Activated CD4-positive, alpha-beta T cell treated with anti-CD3 and anti-CD28 coated beads for 1 hour (primary cell): ENCODE data around the gene ADAMTS4.

Source experiments
- DNase-seq: peaks from one replicate; pipeline ENCODE4 v3.0.0-alpha.2; 2020

The ADAMTS4 gene

DNA sequence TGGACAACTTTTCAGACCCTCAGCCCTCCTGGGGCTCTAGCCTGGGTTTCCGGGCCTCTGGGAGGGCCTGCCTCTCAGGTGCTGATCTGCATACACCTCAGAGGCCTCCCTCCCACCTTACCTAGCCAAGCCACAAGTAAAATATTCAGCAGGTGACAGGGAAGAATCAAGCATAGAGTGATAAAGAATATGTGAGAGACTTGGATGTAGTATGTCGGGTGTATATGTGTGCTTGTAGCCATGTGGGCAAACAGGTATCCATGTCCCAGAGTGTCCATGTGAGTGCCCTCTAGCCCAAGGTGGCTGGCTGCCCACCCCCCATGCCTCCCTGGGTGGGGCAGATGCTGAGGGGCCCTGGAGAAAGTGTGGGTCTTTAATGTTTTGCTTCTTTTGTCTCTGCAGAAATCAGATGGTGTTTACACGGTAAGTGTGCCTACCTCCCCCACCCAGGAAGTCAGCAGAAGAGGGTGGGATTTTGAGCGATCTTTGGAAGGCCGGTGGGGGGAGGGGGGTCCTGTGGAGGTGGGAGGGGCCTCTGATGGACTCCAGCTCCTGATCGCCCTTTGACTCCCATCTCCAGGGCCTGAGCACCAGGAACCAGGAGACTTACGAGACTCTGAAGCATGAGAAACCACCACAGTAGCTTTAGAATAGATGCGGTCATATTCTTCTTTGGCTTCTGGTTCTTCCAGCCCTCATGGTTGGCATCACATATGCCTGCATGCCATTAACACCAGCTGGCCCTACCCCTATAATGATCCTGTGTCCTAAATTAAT, 19.6 kb upstream of the ADAMTS4 start:
- no peak for DNase-seq

DNA sequence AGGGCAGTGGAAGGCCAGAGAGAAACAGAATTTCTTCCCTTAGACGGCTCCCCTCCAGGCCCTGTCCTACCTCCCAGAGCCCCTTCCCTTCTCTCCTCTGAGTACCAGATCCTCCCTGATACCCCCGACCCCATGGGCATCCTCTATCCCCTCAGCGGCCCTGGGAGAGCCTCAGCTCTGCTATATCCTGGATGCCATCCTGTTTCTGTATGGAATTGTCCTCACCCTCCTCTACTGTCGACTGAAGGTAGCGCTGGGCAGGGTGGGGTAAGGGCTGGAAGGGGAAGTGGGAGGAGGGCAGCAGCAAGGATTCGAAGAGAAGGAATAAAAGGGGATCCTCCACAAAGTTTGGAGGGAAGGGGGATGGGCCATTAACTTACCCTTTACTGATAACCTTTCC, 19.0 kb upstream of the ADAMTS4 start:
- DNase-seq: no peak

DNA sequence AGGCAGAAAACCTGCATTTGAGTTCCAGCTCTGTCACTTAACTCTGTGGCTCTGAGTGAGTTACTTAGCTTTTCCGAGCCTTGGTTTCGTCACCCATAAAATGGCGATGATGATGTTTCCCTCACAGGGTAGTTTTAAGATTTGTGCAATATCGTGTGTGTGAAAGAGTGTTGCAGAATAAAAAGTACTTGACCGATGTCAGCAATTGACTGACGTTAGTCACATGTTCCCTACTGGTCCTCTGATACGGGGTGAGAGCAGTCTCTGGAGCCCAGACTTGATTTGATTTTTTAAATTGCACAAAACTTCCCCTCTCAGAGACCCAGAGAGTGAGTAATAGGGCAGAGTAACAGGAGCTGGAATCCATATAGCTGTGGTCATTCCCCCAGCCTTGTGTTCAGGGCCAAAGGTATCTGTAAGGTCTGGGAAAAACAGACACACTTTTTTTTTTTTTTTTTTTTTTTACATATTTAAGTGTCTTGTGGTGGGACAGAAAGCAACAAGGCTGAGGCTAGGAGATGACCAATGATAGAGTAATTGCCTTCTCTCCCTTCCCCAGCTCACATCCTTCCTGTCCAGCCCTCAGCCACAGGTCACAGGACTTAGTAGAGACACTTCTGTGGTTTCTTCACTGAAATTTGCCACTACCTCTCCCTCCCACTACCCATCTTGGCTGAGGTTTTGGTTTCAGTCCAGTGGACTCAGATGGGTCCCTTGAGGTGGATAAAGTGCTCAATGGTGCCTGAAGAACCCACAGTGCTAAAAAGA, 18.3 kb upstream of the ADAMTS4 start:
- DNase-seq: no peak

DNA sequence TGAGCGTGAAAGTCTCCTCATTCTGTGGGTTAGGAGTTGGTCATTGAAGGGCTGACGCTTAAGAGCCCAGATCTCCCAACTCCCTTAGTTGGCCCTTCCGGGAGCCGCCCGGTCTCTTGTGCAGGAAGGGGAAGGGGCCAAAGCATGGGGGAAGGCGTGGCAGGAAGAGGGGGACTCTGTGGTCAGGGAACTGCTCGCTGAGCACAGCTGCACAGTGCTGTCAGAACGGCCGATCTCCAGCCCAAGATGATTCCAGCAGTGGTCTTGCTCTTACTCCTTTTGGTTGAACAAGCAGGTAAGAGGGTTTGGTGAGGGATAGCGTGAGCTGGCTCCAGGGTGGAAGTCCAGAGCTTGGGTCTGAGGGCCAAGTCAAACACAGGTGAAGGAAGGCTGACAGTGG, 16.2 kb upstream of the ADAMTS4 start, which contains the start of gene FCER1G:
TSS of gene FCER1G (plus strand) at position 220 of the 400 bp plus-strand sequence. CDS start at position 247, 27 bp downstream.
- no peak for DNase-seq

DNA sequence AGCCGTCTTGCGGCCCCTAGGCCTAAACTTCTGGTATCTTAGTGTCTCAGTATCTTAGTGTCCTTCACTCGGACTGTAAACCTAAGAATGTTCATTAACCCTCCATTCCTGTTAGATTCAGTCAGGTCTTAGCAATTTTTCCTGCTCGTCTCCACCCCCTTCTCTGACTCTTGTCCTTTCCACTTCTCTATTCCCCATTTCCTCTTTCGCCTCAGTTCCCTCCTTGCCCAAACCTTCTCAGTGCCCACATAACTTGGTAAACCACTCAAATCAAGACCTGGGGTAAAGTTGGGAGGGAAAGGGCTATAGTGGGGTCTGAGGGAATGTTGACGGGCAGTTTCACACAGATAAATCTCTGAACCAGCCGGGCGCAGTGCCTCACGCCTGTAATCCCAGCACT, 15.5 kb upstream of the ADAMTS4 start:
- DNase-seq: no peak

DNA sequence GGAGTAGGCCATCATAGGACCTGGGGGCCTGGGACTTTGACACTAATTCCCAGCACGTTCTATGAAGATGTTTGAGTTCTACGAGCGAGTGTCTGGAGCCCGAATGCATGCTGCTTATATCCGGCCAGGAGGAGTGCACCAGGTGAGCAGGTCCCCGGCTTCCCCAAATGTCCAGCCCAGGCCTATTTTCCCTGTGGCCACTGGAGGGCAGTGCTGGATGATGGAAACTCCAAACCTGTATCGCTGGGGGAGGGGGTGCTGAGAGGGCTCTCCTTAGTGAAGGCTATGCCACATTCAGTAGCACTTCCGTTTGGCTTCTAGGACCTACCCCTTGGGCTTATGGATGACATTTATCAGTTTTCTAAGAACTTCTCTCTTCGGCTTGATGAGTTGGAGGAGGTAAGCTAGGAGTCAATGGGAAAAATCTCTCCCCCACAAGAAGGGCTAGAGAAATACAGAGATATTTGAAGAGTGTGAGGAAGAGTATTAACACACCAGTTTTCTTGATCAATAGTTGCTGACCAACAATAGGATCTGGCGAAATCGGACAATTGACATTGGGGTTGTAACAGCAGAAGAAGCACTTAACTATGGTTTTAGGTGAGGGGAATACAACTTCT, 11.0 kb upstream of the ADAMTS4 start:
- DNase-seq: peak; percentile 54

DNA sequence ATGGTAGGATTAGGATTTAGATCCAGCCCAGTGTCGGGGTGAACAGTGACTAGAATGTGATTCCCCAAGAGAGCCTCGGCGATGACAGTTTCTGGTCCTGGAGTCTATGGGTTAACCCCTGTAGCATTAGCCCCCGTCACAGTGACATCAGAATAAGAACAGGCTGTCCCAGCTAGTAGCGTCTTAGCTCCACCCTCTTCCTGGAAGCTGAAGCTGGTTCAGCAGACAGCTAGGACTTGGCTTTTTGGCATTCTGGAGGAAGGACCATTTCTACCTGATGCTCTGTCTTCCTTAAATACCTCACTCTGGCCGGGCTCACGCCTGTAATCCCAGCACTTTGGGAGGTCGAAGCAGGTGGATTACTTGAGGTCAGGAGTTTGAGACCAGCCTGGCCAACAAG, 8.3 kb upstream of the ADAMTS4 start:
- no peak for DNase-seq

DNA sequence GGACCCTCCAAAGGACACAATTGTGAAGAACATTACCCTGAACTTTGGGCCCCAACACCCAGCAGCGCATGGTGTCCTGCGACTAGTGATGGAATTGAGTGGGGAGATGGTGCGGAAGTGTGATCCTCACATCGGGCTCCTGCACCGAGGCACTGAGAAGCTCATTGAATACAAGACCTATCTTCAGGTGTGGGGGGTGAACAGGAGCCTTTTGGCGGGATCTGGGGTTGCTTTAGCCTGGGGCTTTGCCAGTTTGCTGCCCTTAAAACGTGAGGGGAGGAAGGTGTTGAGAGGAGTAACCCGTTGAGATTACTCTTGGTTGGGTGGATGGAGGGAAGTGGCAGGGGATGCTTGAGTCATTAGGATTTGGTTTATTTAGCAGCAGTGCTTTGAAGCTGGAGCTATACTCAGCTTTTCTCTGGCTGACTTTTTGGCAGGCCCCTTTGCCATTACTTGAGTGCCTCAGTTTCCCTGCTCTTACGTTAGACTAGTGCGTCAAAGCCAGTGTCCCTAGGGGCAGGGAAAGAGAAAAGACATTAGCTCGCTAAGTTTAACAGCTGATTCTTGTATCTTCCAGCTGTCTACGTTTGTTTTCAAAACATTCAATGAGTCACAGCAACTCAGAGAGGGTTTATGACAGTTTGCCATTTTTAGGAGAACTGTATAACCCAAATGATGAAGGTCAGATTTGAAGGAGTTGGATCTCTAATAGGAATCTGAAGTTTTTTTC, 7.7 kb upstream of the ADAMTS4 start:
- DNase-seq: no peak

DNA sequence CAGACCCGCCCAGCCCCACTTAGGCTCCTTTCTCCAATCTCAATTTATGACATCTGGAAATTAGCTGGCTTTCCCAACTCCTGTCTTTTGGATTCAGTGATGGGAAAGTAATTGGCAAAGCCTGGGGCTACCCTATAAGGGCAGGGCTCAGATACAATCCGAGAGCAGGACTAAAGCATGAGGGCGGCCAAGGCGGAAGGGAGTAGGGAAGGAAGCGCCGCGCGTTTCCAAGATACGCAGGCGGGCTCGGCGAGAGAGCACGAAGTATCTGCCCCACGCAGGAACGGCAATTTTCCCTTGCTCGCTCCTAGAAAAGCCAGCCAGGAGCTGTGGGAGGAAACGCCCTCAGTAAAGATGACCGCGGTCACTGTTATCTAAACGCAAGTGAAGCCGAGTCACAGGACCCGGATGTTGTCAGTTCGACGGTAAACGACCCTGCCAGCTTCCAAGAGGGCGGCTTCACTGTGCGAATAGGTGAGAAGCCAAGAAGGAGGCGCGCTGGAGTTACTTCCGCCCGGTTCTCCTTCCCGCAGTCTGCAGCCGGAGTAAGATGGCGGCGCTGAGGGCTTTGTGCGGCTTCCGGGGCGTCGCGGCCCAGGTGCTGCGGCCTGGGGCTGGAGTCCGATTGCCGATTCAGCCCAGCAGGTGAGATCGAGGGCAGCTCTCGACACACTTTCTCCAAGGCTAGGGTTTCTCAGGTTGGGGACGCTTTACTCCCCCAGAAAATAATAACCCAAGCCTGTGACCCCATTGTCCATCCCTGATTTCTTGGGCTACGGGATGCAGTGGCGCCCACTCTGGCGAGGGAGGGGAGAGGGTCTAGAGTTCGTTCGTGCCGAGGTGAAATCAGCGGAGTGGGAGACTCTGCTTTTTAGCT, 3.2 kb upstream of the ADAMTS4 start, which contains the start of gene NDUFS2:
TSS of gene NDUFS2 (plus strand) at position 532 of the 877 bp plus-strand sequence. CDS start at position 551, 19 bp downstream.
- peak; percentile 92 for DNase-seq

DNA sequence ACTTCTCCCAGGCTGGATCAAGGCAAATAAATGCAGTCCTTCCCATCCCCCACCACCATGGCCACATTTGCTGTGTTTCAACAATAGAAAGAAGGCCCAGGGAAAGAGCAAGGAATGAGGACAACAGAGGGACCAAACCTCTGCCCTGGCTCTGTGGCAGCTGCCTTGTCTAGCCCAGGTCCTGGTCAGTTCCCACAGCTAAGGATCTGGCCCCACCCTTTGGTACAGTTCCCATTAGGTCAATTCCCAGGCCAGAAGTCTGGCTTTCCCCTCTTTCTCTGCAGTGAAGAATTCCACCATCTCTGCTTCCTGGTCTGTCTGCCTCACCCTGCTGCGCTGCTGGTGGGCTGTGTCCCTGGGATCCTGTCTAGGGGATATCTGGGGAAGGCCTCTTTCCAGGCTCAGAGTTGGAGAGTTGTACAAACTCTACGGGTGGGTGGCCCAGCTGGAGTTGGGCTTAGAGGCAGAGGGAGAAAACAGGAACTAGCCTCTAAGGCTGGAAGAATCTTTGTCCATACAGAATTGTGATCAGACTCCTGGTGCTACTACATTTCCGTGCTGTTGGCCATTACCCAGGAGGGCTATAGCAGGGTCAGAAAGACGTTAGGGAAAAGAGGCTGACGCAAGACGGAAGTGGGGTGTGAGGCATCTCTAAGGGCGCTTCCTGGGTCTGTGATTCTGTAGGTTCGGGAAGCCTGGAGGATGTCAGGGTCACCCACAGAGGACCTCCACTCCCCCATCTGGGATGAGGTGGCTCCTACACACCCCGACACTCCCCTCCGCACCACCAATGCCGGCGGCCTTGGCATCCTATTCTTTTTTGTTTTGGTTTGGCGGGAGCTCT, 2.4 kb upstream of the ADAMTS4 start:
- no peak for DNase-seq

DNA sequence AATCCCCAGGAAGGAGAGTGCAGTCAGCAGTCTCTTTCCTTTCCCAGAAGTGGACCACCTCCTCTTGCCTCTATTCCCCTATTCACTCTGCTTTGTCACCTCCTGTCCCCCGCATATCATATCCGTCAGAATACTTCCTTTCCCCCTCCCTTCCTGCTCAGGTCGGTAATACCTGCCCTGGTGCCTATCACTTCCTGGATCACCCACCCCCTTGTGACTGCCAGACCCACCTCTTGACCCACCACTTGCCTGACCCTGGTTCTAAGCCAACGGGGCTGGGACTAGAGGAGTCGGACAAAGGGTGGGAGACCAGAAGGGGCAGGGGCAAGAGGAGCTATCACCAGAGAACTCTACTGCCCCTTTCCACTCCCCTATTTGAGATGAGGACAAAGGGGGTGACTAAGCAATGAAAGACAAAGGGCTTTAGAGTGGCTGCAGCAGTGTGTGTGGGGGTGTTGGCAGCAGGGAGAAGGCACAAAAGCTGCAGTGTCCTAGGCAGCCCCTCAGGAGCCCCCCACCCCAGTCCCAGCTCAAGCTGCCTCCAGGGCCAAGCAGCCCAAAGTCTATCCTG, 1.7 kb upstream of the ADAMTS4 start:
- DNase-seq: no peak

DNA sequence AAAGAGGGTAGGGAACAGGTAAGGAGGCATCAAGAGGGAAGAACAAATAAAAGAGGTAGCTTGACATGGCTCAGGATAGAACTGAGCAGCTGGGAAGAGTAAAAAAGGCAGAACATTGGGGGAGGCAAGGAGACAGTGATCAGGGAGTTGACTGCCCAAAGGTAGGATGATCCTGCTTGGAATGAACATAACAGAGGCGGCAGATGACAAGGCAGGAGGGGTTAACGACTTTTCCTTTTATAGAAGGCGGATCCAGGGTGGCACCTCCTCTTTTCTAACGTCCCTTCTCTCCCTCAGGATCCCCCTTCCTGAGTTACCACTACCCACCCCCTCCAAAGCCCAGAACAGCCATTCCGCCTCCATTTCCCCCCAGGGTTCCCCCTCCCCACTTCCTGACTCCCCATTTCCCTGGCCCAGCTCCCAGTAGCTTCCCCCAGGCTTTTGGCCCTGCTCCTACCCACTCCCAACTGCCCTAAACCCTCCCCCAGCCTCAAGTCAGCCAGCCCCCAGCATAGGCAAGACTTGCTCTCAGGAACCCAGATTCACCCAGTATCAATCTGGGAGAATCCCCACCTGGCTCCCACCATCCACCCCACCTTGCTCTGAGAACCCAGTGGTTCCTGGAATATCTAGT, 769 bp upstream of the ADAMTS4 start:
- DNase-seq: no peak

DNA sequence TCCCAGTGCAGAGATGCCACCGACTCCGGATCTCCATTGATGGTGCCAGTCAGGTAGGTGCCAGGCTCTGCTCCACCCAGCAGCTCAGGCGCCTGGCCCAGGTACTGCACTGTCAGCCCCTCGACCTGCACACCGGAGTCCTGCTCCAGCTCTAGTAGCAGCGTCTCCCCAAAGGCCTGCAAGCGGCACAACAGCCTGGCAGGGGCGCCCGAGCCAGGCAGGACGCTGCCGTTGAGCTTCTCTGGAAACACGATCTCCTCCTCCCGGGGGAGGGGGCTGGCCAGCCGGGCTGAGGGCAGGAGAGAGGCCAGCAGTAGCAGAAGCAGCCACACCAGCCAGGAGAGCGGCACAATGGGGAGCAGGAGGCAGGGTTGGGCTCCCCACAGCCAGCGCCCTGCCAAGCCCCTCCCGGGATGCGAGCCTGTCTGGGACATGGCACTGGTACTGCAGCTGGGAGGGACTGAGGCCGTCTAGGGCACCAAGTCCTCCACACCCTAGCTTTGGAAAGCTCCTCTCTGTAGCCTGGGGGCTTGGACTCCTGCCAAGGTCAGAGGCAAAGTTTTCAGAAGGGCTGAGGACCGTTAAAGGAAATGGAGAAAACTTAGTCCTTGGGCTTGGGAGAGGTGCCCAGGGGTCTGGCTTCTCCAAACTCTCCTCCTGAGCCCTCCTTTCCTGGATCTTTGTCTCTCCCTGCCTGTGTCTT, 509 bp downstream of the ADAMTS4 start:
- no peak for DNase-seq

DNA sequence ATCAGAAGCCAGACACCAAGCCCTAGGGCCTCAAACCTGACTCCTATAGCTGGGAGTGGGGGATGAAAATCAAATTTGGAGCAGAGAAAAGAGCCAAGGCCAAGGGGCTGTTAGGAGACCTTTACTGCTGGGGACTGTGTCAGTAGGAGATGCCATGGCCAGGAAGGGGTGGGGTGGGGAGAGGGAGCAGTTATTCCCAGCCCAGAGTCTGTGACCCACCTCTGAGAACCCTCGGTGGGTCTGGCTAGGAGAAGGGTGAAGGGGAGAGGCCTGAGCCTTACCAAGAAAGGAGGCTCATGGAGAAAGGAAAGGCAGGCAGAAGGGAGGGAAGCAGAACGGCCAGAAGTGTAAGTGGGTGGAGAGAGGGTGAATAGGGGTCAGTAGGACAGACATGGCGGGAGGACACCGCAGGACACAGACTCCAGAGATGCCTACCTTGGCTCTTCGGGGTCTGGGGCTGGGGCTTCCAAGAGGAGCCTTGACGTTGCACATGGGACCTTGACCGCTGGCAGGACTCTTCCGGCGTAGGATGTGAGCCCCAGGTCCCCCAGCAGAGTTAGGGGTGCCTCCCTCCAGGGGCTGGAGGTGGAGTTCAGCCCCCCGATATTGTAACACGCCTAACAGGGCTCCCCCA, 1.2 kb downstream of the ADAMTS4 start:
- DNase-seq: no peak

DNA sequence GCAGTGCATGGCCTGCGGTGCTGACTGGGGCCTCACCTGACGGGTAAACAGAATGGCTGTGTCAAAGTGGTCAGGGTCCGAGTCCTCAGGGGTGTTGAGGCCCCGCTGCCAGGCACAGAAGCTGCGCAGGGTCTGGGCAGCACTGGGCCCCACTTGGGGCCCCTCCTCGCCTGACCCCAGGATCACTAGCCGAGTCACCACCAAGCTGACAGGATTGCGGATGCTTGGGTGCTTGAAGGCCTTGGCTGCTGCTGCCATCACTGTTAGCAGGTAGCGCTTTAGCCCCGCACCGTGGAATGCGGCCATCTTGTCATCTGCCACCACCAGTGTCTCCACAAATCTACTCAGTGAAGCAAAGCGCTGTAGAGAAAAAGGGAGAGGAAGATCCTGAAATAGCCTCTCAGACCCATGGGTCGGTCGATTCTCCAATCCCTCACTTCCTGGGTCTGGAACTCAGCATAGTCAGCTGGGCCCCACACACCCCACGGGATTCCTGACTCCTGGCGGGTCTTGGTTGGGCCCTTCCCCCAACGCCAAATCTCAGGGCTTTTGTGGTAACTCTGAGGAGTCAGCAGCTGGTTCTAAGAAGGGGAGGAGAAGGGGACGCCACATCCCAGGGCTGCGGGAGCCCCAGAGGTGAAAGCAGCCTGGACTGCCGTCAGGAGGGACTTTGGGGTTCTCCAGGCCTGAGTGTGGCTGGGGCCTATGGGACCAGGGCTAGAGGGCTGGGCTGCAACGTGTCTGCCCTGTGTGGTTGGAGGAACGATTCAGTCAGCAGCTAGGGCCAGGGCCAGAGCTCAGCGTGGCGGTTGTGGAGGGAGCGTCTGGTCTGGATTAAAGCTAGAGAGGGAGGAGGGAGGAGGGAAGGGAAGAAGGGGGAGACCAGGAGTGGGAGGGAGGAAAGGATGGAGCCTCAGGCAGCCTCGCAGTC, 2.1 kb downstream of the ADAMTS4 start:
- no peak for DNase-seq

DNA sequence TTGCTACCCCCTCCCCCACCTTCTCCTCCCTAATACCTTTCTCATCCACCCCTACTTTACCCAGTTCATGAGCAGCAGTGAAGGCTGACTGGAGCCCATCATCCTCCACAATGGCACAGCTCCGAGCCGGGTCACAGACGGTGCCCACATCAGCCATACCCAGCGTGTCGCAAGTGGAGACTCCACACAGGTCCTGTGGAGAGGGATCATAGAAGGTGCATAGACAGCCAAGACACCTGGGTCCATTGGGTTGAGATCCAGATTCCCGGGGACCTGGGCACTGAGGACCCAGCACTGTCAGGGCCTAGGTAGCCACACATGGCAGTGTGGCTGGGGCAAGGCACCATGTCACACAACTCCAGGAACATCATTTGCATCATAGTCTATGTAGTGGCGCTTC, 2.7 kb downstream of the ADAMTS4 start:
- no peak for DNase-seq

DNA sequence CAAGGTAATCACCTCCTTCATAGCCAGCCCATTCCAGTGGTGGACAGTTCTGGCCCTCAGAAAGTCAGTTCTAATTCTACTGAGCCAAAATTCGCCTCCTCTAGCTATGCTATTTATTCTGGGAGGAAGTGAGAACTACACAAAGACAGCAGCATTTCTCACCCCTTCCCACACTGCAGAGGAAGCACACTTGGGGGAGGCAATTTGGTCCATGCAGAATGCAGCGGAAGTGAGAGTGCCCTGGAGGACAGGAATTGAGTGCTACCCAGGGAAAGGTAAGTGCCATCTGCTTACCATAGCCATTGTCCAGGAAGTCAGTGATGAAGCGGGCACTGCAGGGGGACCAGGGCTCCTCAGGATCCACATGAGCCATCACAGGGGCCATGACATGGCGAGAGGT, 3.7 kb downstream of the ADAMTS4 start:
- DNase-seq: no peak
